Choroid plexus epithelial cell (primary cell): ENCODE results near the gene ATXN7.

Source experiments
- DNase-seq: peaks from one replicate; pipeline ENCODE4 v3.0.0-alpha.2; 2010; ENCODE audit warnings: low read depth
- H3K4me3 ChIP-seq: 2 replicates; pipeline ENCODE4 v1.5.1; 2011; ENCODE audit warnings: low read depth, mild to moderate bottlenecking, control low read depth, low read length, moderate library complexity
- TF ChIP-seq, protein P1 (sequence below): conservative IDR thresholded peaks from 2 replicates; pipeline ENCODE4 v1.5.1; 2011; ENCODE audit warnings: low read depth, mild to moderate bottlenecking, control low read depth, inconsistent platforms, low read length, moderate library complexity

The ATXN7 gene

DNA sequence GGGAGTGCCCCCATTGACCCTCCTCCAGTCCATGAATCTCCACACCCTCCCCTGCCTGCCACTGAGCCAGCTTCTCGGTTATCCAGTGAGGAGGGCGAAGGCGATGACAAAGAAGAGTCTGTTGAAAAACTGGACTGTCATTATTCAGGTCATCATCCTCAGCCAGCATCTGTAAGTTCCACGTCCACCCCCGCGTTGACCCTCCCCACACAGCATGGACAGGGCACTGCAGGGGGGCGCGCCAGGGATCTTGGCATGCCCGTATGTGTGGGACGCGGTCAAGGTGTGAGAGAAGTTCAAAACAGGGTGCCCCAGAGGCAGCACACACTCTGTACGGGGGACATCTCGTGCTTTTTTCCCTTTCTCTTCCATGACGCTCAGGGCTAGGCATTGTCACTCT lies 126.5 kb downstream of the ATXN7 start:
- TF ChIP-seq, protein P1, sequence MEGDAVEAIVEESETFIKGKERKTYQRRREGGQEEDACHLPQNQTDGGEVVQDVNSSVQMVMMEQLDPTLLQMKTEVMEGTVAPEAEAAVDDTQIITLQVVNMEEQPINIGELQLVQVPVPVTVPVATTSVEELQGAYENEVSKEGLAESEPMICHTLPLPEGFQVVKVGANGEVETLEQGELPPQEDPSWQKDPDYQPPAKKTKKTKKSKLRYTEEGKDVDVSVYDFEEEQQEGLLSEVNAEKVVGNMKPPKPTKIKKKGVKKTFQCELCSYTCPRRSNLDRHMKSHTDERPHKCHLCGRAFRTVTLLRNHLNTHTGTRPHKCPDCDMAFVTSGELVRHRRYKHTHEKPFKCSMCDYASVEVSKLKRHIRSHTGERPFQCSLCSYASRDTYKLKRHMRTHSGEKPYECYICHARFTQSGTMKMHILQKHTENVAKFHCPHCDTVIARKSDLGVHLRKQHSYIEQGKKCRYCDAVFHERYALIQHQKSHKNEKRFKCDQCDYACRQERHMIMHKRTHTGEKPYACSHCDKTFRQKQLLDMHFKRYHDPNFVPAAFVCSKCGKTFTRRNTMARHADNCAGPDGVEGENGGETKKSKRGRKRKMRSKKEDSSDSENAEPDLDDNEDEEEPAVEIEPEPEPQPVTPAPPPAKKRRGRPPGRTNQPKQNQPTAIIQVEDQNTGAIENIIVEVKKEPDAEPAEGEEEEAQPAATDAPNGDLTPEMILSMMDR: no peak
- no peak for DNase-seq

DNA sequence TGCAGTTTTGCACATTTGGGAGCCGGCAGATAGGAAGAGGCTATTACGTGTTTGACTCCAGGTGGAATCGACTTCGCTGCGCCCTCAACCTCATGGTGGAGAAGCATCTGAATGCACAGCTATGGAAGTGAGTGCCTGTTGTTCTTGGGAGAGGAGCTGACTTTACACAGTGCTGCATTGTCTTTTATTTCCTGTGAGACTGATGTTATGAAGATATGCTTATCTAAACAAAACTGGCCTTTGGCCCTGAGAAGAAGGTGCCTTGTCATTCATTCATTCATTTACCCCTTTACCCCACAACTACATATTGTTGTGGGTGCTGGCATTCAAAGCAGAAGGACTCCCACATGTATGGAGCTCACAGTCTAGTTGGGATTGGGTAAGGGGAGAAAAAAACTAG lies 127.1 kb downstream of the ATXN7 start:
- H3K4me3 ChIP-seq: no peak overlapping the region
- no peak for DNase-seq
- TF ChIP-seq, protein P1: no peak

More for the DNA sequence above, 126.5 kb downstream of the ATXN7 start:
- H3K4me3 ChIP-seq: no peak overlapping the region

DNA sequence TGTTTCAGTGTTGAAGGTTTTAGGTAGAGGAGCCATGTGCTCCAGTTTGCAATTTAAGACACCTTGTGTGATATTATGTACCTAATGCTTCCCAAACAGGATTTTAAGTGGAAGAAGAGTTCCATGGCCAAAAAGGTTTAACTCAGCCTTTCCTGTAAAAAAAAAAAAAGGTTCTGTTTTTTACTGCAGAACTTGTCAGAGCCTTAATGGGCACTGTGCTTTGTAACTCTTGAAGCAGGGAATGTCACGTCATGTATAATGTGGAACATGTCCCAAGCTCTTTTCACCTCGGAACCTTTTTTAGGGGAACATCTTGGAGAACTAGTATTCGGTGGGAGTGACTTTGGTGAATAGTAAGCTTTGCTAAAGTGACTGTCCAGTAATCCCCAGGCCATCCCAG lies 128.0 kb downstream of the ATXN7 start:
- H3K4me3 ChIP-seq: no peak overlapping the region
- TF ChIP-seq, protein P1: no peak
- no peak for DNase-seq

DNA sequence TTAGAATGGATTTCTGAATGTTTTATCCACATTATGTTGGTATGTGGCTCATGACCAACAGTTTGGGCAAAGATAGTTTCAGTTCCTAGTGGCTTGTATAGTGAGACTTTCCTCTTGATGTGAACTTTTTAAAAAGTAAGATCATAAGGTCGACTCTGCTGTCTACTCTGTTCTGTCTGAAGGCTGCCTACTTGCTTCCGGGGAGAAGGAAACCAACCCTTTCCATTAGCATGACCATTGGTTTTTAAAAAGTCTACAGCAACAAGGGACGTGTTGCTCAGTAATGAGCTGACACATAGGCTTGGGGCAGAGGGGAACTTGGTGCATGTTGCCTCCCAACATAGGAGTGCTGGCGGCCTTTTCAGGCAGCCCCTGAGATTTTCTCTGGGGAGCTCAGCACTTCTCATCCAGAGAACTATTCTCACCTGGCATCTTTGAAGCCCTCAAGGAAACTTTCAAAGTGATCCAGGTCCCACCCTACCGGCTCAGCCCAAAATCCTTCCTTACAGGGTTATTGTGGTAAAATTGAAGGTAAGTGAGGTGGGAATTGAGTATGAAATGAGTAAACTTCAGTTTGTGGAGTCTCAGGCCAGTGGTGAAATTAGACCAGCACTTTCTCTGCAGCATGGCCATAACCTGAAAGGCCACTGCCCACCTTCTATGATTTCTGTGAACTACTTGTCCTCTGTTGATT lies 129.0 kb downstream of the ATXN7 start:
- TF ChIP-seq, protein P1: no peak
- DNase-seq: no peak
- H3K4me3 ChIP-seq: no peak overlapping the region

DNA sequence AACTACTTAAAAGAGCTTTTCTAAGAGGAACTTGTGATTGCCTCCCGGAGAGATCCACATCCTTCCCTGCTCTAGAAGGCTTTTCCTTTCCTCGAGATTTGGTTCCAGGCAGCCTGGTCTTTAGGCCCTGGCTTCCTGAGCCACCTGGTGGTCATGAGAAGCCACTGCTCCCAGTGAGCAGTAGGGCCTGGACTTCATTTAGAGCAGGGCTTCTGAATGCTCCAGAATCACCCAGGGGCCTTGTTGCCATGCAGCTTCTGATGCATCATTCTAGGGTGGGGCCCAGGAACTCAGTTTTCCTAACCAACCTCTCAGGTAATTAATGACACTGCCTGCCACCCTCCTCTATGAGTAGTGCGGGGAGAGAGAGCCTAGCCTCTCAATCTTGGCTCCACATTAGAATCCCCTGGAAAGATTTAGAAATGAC lies 130.0 kb downstream of the ATXN7 start:
- DNase-seq: peak; percentile 91
- TF ChIP-seq, protein P1: peak; percentile 99
- no peak overlapping the region for H3K4me3 ChIP-seq

DNA sequence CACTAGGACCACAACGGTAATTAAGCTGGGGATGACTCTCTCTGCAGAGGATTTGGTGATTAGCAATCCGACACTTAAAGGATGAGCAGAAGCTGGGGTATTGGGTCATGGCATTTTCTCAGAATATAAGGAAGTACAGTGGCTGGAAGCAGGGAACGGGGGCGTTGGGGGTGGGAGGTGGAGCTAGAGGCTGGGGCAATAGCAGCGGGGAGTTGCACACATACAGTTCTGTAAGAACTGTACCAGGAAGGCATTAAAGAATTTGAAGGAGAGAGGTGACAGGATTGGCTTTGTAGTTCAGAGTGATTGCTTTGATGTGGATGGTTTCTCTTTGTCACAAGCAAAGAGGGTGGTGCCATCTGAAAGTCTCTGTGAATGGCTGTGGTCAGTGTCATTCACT lies 131.4 kb downstream of the ATXN7 start:
- DNase-seq: no peak
- H3K4me3 ChIP-seq: no peak overlapping the region
- TF ChIP-seq, protein P1: no peak

DNA sequence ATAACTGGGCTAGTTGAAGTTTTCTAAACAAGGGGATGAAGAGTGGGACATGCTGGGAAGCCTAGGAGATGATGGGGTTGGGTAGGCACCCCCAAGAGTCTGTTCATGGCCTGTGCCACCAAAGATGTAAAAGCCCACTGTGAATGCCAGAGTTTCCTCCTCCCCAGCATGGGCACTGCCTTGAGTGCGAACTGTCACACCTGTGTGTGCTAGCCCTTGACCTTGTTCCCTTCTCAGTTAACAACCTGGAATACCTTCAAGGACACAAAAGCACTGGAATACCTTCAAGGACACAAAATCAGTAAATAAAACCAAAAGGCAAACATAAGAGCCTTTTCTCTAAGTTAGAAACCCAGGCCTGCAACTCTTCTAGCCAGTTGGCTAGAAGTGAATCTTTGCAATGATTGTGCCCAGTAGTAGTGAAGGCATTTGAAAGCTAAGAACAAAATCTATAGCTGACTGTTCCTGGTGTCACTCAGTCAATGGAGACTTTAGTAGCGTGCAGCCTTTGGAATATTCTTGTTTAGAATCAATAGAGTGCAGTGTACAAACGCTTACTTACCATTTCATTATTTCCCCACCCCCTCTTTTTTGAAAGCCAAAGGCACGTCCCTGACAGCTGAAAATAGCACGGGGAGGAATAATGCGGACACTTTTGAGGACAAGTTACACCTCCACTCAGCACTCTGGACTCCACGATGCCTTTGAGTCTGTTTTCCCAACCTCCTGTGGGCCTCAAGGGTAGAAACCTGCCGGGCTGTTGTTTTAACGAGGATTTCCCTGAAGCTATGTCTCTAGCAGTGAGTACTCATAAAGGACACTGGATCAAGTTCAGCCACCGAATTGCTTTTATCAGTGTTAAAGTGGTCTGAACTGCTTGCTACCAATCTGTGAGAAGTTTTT lies 135.4 kb downstream of the ATXN7 start:
- no peak overlapping the region for H3K4me3 ChIP-seq
- TF ChIP-seq, protein P1: no peak
- no peak for DNase-seq
